ENCODE data around the gene ZSCAN12.

Gene ZSCAN12

GRCh38 chr6:28334286-28335039, 65.1 kb downstream of the ZSCAN12 start:
- DNase-seq (ENCODE audit: extremely low spot score), result no peak
- ChIA-PET POLR2A (interaction anchor here (1.0 kb wide), 1 partner anchor 442 kb away, joined by 4 read pairs; a partner anchor contains a TSS), CTCF (interaction anchor here (1.2 to 6.0 kb wide), 2 partner anchors 22 to 33 kb away, joined by 3 to 46 read pairs; no protein-coding TSS in a partner anchor)
- no peak for TF ChIP-seq CTCF (IDR thresholded peaks at IDR 0.05; ENCODE audit: control extremely low read depth, extremely low read depth, low read depth, missing control alignments)

GRCh38 chr6:28333599-28334018, 65.9 kb downstream of the ZSCAN12 start:
- DNase-seq (ENCODE audit: extremely low spot score), result no peak
- no peak for TF ChIP-seq CTCF (IDR thresholded peaks at IDR 0.05; ENCODE audit: control extremely low read depth, extremely low read depth, low read depth, missing control alignments)
- POLR2A ChIA-PET, result no interaction called here
- CTCF ChIA-PET, result interaction anchor here (6.0 kb wide), 1 partner anchor 22 kb away, joined by 46 read pairs; no protein-coding TSS in a partner anchor

- ChIA-PET POLR2A (no interaction called here), CTCF (no interaction called here)
- TF ChIP-seq CTCF (IDR thresholded peaks at IDR 0.05; ENCODE audit: control extremely low read depth, extremely low read depth, low read depth, missing control alignments), result no peak
- no peak for DNase-seq (ENCODE audit: extremely low spot score)
Observed at GRCh38 chr6:28333047-28333446, 66.5 kb downstream of the ZSCAN12 start.

GRCh38 chr6:28330041-28330440, 69.5 kb downstream of the ZSCAN12 start:
- DNase-seq (ENCODE audit: extremely low spot score), result no peak
- ChIA-PET CTCF (interaction anchor here (1.0 to 1.4 kb wide), 2 partner anchors 19 to 26 kb away, joined by 3 read pairs; no protein-coding TSS in a partner anchor), POLR2A (no interaction called here)
- TF ChIP-seq CTCF (IDR thresholded peaks at IDR 0.05; ENCODE audit: control extremely low read depth, extremely low read depth, low read depth, missing control alignments), result no peak
